SK-N-SH (cell line): Measurements from ENCODE around the gene UNKL.

Experiments
- EP300 ChIP-seq, 2 experiments: IDR thresholded peaks; 2 replicates each; pipeline versions ENCODE4 v1.4.0 to v1.6.1; 2012; ENCODE audit warnings: borderline replicate concordance in 1 of 2, low read depth in 1 of 2, low read length in 1 of 2
- EZH2phosphoT487 ChIP-seq: fragments of 200-600 bp; sonication (generic); IDR thresholded peaks from 2 replicates; pipeline ENCODE4 v1.6.1; 2017; ENCODE audit warnings: low read depth, mixed run types, mild to moderate bottlenecking, antibody characterized with exemption, moderate library complexity, borderline replicate concordance
- JUND ChIP-seq: IDR thresholded peaks from 2 replicates; pipeline ENCODE4 v1.4.0; 2012
- POLR2AphosphoS5 ChIP-seq: IDR thresholded peaks from 2 replicates; pipeline ENCODE4 v1.6.1; 2012; ENCODE audit warnings: low read depth, low read length
- RCOR1 ChIP-seq: fragments of 150-350 bp; IDR thresholded peaks from 2 replicates; pipeline ENCODE4 v1.6.1; 2017; ENCODE audit warnings: antibody characterized with exemption, low read length
- RFX5 ChIP-seq: IDR thresholded peaks from 2 replicates; pipeline ENCODE4 v1.6.1; 2012; ENCODE audit warnings: mild to moderate bottlenecking, improper control_type of control experiment, low read length
- TAF1 ChIP-seq: IDR thresholded peaks from 2 replicates; pipeline ENCODE4 v1.6.1; 2012; ENCODE audit warnings: low read depth, mild to moderate bottlenecking, low read length, moderate library complexity, borderline replicate concordance
- TF ChIP-seq, protein P1 (sequence below): fragments of 200-600 bp; sonication (generic); IDR thresholded peaks from 2 replicates; pipeline ENCODE4 v1.6.1; 2017; ENCODE audit warnings: antibody characterized with exemption, mild to moderate bottlenecking, moderate library complexity
- TF ChIP-seq, protein P2 (sequence below): IDR thresholded peaks from 2 replicates; pipeline ENCODE4; 2012

DNA sequence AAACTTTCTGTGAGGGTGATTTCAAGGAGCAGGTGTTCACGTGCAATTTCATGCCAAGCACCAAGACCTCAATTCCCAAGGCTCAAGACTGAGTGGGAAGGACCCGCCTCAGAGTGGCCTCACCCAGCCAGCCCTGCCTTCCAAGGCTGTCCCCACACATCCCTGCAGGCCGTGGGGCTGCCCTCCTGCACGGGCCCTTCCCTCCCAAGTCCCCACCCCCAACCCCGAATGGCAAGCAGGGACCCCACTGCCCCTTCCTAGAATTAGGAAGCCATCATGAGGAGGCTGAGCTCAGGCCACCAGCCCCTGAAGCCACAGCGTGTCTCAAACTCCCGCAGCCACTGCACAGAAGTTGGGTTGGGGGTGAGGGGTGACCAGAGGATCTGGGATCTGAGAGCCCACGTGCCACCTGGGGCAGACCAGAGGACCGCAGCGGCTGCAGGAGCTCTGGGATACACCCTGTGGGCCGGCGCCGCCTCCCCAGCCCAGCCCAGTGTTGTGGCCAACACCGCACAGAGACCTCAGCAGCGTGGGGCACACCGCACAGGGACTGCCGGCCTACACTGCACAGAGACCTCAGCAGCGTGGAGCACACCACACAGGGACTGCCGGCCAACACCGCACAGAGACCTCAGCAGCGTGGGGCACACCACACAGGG, 42.1 kb downstream of the UNKL start:
- TF ChIP-seq, protein P1, sequence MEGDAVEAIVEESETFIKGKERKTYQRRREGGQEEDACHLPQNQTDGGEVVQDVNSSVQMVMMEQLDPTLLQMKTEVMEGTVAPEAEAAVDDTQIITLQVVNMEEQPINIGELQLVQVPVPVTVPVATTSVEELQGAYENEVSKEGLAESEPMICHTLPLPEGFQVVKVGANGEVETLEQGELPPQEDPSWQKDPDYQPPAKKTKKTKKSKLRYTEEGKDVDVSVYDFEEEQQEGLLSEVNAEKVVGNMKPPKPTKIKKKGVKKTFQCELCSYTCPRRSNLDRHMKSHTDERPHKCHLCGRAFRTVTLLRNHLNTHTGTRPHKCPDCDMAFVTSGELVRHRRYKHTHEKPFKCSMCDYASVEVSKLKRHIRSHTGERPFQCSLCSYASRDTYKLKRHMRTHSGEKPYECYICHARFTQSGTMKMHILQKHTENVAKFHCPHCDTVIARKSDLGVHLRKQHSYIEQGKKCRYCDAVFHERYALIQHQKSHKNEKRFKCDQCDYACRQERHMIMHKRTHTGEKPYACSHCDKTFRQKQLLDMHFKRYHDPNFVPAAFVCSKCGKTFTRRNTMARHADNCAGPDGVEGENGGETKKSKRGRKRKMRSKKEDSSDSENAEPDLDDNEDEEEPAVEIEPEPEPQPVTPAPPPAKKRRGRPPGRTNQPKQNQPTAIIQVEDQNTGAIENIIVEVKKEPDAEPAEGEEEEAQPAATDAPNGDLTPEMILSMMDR: no peak
- TF ChIP-seq EZH2phosphoT487: no peak
- no peak for TF ChIP-seq EP300 (IDR thresholded peaks at IDR 0.05; ENCODE audit: borderline replicate concordance in 1 of 2, low read depth in 1 of 2, low read length in 1 of 2)
- TF ChIP-seq, protein P2, sequence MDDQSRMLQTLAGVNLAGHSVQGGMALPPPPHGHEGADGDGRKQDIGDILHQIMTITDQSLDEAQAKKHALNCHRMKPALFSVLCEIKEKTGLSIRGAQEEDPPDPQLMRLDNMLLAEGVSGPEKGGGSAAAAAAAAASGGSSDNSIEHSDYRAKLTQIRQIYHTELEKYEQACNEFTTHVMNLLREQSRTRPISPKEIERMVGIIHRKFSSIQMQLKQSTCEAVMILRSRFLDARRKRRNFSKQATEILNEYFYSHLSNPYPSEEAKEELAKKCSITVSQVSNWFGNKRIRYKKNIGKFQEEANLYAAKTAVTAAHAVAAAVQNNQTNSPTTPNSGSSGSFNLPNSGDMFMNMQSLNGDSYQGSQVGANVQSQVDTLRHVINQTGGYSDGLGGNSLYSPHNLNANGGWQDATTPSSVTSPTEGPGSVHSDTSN: no peak
- TF ChIP-seq RFX5: no peak
- no peak for TF ChIP-seq RCOR1
- no peak for TF ChIP-seq JUND
- TF ChIP-seq POLR2AphosphoS5: no peak
- TF ChIP-seq TAF1: no peak
